Neural crest cell (in vitro differentiated cells): ENCODE data around the gene ACAP2. TPM values are rescaled to one million over a fixed set of nuclear protein-coding genes. Genes with fewer than 3 reads are reported as not detected.
A peak's percentile ranks its signal among the peaks of the same experiment; 100 is the strongest.

ENCODE experiments used
- DNase-seq: peaks from one replicate; pipeline ENCODE4 v3.0.0; 2021; ENCODE audit warnings: low read depth, mixed read lengths, low spot score
- H3K27ac Mint-ChIP-seq: one replicate; pipeline ENCODE4 v1.8.0; 2021; ENCODE audit warnings: mild to moderate bottlenecking, mixed read lengths; ENCODE audit not compliant: unreplicated experiment
- H3K27me3 Mint-ChIP-seq: 2 replicates; pipeline ENCODE4 v1.8.0; 2021; ENCODE audit warnings: low read depth, mild to moderate bottlenecking, mixed read lengths
- H3K36me3 Mint-ChIP-seq: 2 replicates; pipeline ENCODE4 v1.8.0; 2021; ENCODE audit warnings: low read depth, mild to moderate bottlenecking, mixed read lengths
- H3K4me1 Mint-ChIP-seq: 2 replicates; pipeline ENCODE4 v1.8.0; 2021; ENCODE audit warnings: mixed read lengths
- H3K4me3 Mint-ChIP-seq: one replicate; pipeline ENCODE4 v1.8.0; 2021; ENCODE audit warnings: mild to moderate bottlenecking, mixed read lengths
- H3K9me3 Mint-ChIP-seq: 2 replicates; pipeline ENCODE4 v1.8.0; 2021; ENCODE audit warnings: mixed read lengths
- CTCF ChIP-seq: fragments of 200-600 bp; sonication (generic); conservative IDR thresholded peaks from 2 replicates; pipeline ENCODE4 v1.5.0; 2021; ENCODE audit warnings: antibody characterized with exemption, mild to moderate bottlenecking
- total RNA-seq: library from RNA; stranded (reverse); gene quantifications from 2 replicates; pipeline ENCODE4 v1.2.1, GENCODE V29; 2021

ACAP2 gene
- total RNA-seq, 1 donor from 2014 or later: 35.7 TPM

- Mint-ChIP-seq H3K27me3 (no peaks in the 10 kb centered on the region), H3K4me3 (peak overlapping the region; percentile 97), H3K27ac (peak overlapping the region; percentile 93), H3K4me1 (peaks cover 29% of the 10 kb centered on the region), H3K36me3 (no peaks in the 10 kb centered on the region), H3K9me3 (no peaks in the 10 kb centered on the region)
- no peak for TF ChIP-seq CTCF
- DNase-seq: peak; percentile 30
Measured at GRCh38 chr3:195441992-195442572, 738 bp downstream of the ACAP2 start.

GRCh38 chr3:195441476-195441991 lies 1.3 kb downstream of the ACAP2 start:
- H3K27ac Mint-ChIP-seq: peak overlapping the region; percentile 93
- no peak for DNase-seq
- peak overlapping the region; percentile 97 for H3K4me3 Mint-ChIP-seq
- H3K27me3 Mint-ChIP-seq: no peaks in the 10 kb centered on the region
- no peaks in the 10 kb centered on the region for H3K9me3 Mint-ChIP-seq
- H3K36me3 Mint-ChIP-seq: no peaks in the 10 kb centered on the region
- H3K4me1 Mint-ChIP-seq: peaks cover 29% of the 10 kb centered on the region
- TF ChIP-seq CTCF: no peak

GRCh38 chr3:195441051-195441450 lies 1.8 kb downstream of the ACAP2 start:
- Mint-ChIP-seq H3K4me3 (peak overlapping the region; percentile 97), H3K9me3 (no peaks in the 10 kb centered on the region), H3K27ac (no peak overlapping the region), H3K4me1 (peaks cover 29% of the 10 kb centered on the region), H3K36me3 (no peaks in the 10 kb centered on the region), H3K27me3 (no peaks in the 10 kb centered on the region)
- TF ChIP-seq CTCF: no peak
- DNase-seq: no peak

- H3K27me3 Mint-ChIP-seq: no peaks in the 10 kb centered on the region
- DNase-seq: no peak
- H3K36me3 Mint-ChIP-seq: no peaks in the 10 kb centered on the region
- H3K4me1 Mint-ChIP-seq: peaks cover 29% of the 10 kb centered on the region
- peak overlapping the region; percentile 66 for H3K4me3 Mint-ChIP-seq
- no peak for TF ChIP-seq CTCF
- H3K9me3 Mint-ChIP-seq: no peaks in the 10 kb centered on the region
- H3K27ac Mint-ChIP-seq: no peak overlapping the region
Measured at GRCh38 chr3:195440379-195440778, 2.4 kb downstream of the ACAP2 start.

GRCh38 chr3:195438371-195438770 lies 4.4 kb downstream of the ACAP2 start:
- no peak for TF ChIP-seq CTCF
- DNase-seq: no peak
- Mint-ChIP-seq H3K27ac (no peak overlapping the region), H3K4me3 (no peak overlapping the region), H3K27me3 (no peaks in the 10 kb centered on the region), H3K9me3 (no peaks in the 10 kb centered on the region), H3K36me3 (no peaks in the 10 kb centered on the region), H3K4me1 (peaks cover 20% of the 10 kb centered on the region)
